Stimulated activated CD8-positive, alpha-beta memory T cell treated with anti-CD3 and anti-CD28 coated beads, Interleukin-2, amount 100 ng/mL, for 1 hour (primary cell): ENCODE measurements around the gene KRT4.
"Not testable (repeated sequence)": the region's sequence is repeated elsewhere in the genome, so short reads cannot be mapped to it uniquely, and the experiment has no call there.

Experiments used
- DNase-seq, 2 donors: peaks; one replicate each; pipeline ENCODE4 v3.0.0-alpha.2; 2020; ENCODE audit warnings: low read depth in 2 of 2

KRT4 gene

GRCh38 chr12:52772772-52773171 is 41.1 kb downstream of the KRT4 start:
- DNase-seq: no peak

GRCh38 chr12:52772188-52772587 is 41.7 kb downstream of the KRT4 start:
- DNase-seq: no peak

GRCh38 chr12:52771505-52771904 is 42.4 kb downstream of the KRT4 start:
- no peak for DNase-seq

GRCh38 chr12:52771088-52771487 is 42.8 kb downstream of the KRT4 start:
- no peak for DNase-seq

GRCh38 chr12:52769946-52770345 is 44.0 kb downstream of the KRT4 start:
- no peak for DNase-seq

GRCh38 chr12:52769354-52769753 is 44.6 kb downstream of the KRT4 start:
- DNase-seq: no peak

GRCh38 chr12:52768479-52769200 is 45.3 kb downstream of the KRT4 start:
- DNase-seq: no peak

GRCh38 chr12:52767427-52767826 is 46.5 kb downstream of the KRT4 start:
- DNase-seq: no peak

GRCh38 chr12:52767020-52767379 is 46.9 kb downstream of the KRT4 start:
- DNase-seq: no peak

GRCh38 chr12:52766351-52767019 is 47.4 kb downstream of the KRT4 start:
- DNase-seq: no peak

GRCh38 chr12:52765702-52766101 is 48.2 kb downstream of the KRT4 start:
- no peak for DNase-seq

- DNase-seq: no peak
Observed at GRCh38 chr12:52763991-52764390, 49.9 kb downstream of the KRT4 start.

GRCh38 chr12:52763036-52763659 is 50.8 kb downstream of the KRT4 start:
- DNase-seq: no peak

GRCh38 chr12:52761802-52762201 is 52.1 kb downstream of the KRT4 start:
- DNase-seq: no peak

- not testable (repeated sequence) for DNase-seq
Observed at GRCh38 chr12:52761218-52761617, 52.7 kb downstream of the KRT4 start.

- DNase-seq: no peak
Observed at GRCh38 chr12:52760623-52761022, 53.3 kb downstream of the KRT4 start.

- no peak for DNase-seq
Observed at GRCh38 chr12:52759695-52760094, 54.2 kb downstream of the KRT4 start.

GRCh38 chr12:52759218-52759617 is 54.7 kb downstream of the KRT4 start:
- DNase-seq: no peak

GRCh38 chr12:52757449-52758176 is 56.3 kb downstream of the KRT4 start:
- no peak for DNase-seq
